D721Med (cell line): Measurements from ENCODE around the gene ZSCAN25.

Experiments used
- DNase-seq: peaks from one replicate; pipeline ENCODE4 v3.0.0; 2011; ENCODE audit warnings: low spot score; ENCODE audit not compliant: insufficient read length
- FAIRE-seq: peaks from 2 replicates; lab custom pipeline; 2011; peaks lifted over from hg19 to GRCh38; lab: Jason Lieb, UNC
- TF ChIP-seq, protein P1 (sequence below): IDR thresholded peaks from 2 replicates; pipeline ENCODE4 v1.5.1; 2012; ENCODE audit warnings: mild to moderate bottlenecking, control low read depth; ENCODE audit not compliant: insufficient read depth; ENCODE audit errors: missing control alignments

The ZSCAN25 gene

DNA sequence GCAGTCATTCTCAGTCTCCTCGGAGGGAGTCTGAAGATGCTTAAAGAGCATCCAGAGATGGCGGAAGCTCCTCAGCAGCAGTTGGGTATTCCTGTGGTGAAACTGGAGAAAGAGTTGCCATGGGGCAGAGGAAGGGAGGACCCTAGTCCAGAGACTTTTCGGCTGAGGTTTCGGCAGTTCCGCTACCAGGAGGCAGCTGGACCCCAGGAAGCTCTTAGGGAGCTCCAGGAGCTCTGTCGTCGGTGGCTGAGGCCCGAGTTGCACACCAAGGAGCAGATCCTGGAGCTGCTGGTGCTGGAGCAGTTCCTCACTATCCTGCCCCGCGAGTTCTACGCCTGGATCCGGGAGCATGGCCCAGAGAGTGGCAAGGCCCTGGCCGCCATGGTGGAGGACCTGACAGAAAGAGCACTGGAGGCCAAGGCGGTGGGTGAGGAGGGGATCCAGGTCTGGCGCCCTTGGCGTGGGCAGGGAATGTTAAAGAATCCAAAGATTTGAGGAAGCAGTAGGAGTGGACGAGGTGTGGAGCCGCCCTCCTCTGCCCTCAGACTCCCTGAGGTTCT is 2.9 kb downstream of the ZSCAN25 start:
- DNase-seq (no peak), FAIRE-seq (no peak)
- TF ChIP-seq, protein P1, sequence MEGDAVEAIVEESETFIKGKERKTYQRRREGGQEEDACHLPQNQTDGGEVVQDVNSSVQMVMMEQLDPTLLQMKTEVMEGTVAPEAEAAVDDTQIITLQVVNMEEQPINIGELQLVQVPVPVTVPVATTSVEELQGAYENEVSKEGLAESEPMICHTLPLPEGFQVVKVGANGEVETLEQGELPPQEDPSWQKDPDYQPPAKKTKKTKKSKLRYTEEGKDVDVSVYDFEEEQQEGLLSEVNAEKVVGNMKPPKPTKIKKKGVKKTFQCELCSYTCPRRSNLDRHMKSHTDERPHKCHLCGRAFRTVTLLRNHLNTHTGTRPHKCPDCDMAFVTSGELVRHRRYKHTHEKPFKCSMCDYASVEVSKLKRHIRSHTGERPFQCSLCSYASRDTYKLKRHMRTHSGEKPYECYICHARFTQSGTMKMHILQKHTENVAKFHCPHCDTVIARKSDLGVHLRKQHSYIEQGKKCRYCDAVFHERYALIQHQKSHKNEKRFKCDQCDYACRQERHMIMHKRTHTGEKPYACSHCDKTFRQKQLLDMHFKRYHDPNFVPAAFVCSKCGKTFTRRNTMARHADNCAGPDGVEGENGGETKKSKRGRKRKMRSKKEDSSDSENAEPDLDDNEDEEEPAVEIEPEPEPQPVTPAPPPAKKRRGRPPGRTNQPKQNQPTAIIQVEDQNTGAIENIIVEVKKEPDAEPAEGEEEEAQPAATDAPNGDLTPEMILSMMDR = no peak

DNA sequence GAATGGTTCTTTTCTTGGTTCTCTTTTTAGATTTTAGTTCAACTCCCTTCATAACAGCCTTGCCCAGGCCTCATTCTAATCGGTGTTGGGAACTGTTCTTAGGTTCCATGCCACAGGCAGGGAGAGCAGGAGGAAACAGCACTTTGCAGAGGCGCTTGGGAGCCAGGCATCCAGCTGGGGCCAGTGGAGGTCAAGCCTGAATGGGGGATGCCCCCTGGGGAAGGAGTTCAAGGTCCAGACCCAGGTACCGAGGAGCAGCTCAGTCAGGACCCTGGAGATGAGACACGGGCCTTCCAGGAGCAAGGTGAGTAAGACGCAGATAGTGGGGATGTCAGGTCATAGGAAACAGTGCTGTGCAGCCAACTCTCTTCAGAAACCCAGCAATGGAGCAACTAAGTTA is 4.5 kb downstream of the ZSCAN25 start:
- TF ChIP-seq, protein P1 = no peak
- FAIRE-seq = no peak
- no peak for DNase-seq

DNA sequence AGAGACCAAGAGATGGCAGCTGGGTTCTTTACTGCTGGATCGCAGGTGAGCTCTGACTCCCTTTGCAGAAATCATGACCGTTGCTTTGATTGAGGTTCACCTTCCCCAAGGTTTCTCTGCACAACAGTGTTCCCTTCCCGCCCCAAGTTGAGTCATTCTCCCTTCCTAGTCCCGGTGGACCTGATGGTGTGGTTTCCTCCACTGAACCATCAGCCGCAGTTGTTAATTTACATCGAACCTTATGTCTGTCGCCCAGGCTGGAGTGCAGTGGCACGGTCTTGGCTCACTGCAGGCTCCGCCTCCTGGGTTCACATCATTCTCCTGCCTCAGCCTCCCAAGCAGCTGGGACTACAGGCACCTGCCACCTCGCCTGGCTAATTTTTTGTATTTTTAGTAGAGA is 5.8 kb downstream of the ZSCAN25 start:
- FAIRE-seq (no peak), DNase-seq (no peak)
- TF ChIP-seq, protein P1 = no peak

DNA sequence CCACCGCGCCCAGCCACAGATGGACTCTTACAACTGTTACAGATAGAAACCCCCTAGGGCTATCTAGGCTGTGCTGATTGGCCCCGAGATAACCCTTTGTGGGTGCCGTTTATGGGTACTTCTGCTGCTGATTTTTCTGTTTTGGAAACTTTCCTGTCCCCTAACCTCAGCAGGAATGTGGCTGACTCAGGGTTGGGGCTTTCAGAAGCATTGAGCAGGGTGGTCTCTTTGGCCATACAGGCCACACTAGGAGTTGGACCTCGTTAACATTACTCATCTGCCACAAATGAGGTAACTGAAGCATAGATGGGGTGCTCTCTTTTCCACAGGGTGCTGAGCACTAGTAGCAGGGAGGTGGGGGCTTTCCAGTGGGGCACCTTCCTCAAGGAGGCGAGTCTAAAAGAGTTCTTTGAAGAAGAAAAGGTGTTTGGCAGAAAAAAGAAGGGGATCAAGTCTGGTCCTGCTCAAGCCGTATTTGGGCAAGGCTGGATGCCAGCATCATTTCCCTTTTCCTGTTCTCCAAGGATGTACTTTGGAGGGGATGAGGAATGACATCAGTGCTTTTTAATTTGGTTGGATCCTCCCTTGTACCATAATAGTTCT is 6.4 kb downstream of the ZSCAN25 start:
- FAIRE-seq = no peak
- TF ChIP-seq, protein P1 = no peak
- DNase-seq = no peak

DNA sequence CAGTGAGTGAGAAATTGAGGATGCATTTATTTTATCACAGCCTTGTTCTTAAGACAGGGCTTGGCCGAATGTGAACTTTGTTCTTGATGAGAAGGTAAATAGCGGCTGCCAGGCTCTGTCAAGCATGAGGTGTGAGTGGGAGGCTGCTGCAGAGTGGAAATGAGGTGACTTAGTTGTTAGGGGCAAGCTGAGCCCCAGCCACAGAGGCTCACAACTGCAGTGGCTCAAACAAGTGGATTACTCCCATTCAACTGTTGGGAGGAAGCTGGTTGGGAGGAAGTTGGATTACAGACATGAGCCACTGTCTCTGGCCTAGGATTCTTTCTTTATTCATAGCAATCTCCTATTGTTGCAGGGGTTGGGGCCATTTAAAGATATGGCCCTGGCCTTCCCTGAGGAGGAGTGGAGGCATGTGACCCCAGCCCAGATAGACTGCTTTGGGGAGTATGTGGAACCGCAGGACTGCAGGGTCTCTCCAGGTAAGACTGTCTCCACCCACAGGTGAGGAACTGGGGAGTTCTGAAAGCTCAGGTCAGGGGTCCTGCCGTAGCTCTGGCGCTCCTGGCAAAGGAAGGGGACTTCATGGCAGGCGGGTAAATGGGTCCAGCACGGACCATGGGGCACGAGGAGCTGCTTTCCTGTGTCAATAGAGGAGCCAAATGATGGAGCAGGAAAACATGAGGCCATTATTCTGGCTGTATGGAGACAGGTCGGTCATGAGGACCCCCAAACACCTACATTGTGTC is 7.1 kb downstream of the ZSCAN25 start:
- no peak for FAIRE-seq
- no peak for DNase-seq
- TF ChIP-seq, protein P1 = no peak

DNA sequence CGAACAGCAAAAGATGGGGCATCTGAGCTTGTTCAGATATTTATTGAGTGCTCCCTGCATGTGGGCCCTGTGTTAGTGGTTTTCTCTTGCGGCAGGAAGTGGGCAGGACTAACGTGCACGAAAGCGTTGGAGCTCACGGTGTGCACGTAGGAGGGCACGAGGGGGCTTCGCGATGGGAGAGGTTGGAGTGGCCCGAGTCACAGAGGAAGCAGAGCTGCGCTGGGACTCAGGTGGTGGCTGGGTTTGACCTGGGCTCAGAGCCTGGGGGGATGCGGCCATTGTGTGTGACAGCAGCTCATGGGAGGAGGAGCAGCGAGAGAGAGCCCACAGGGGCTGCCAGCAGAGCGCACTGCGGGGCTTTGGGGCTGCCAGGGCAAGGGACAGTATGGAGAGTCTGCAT is 7.7 kb downstream of the ZSCAN25 start:
- no peak for DNase-seq
- no peak for FAIRE-seq
- TF ChIP-seq, protein P1 = no peak

DNA sequence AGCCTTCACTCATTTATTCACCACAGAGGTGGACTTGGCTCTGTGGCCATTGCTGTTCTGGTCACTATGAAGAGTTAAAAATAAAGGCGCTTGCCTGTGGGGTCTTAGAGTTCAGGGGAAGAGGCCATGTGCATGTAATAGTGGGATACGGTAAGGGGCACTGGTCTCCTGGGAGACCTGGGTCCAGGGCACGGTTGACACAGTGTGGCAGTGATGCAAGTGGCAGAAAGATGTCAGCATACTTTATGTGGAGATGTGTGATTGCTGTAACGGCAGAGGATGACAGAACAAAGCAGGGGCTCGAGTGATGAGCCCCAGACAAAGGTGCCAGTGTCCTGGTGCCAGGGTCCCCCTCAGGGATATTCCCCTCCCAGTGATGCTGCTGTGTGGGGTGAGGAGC is 8.6 kb downstream of the ZSCAN25 start:
- DNase-seq (no peak), FAIRE-seq (no peak)
- TF ChIP-seq, protein P1 = no peak
